T47D (cell line): ENCODE measurements around the gene EVPL.

Experiments used
- DNase-seq, 2 experiments: peaks; one replicate each; pipeline versions ENCODE4 v3.0.0 to v3.0.0-alpha.2; 2011 to 2012; ENCODE audit warnings: low read depth in 1 of 2, low spot score in 1 of 2
- JUND ChIP-seq: IDR thresholded peaks from 2 replicates; pipeline ENCODE4 v1.6.1; 2012; ENCODE audit warnings: low read depth
- in situ Hi-C: cut with HindIII; loops from 2 replicates; pipeline ENCODE4 v1.10.0; 2016; ENCODE audit warnings: low sequenced_read_pairs, low pct_unique_long_range_greater_than_20kb

EVPL gene

GRCh38 chr17:76038050-76038449, 10.9 kb upstream of the EVPL start:
- no peak for DNase-seq
- no peak for TF ChIP-seq JUND
- in situ Hi-C loops: no loop called here

GRCh38 chr17:76036497-76037261, 9.6 kb upstream of the EVPL start:
- in situ Hi-C loops: no loop called here
- no peak for DNase-seq
- no peak for TF ChIP-seq JUND

DNA sequence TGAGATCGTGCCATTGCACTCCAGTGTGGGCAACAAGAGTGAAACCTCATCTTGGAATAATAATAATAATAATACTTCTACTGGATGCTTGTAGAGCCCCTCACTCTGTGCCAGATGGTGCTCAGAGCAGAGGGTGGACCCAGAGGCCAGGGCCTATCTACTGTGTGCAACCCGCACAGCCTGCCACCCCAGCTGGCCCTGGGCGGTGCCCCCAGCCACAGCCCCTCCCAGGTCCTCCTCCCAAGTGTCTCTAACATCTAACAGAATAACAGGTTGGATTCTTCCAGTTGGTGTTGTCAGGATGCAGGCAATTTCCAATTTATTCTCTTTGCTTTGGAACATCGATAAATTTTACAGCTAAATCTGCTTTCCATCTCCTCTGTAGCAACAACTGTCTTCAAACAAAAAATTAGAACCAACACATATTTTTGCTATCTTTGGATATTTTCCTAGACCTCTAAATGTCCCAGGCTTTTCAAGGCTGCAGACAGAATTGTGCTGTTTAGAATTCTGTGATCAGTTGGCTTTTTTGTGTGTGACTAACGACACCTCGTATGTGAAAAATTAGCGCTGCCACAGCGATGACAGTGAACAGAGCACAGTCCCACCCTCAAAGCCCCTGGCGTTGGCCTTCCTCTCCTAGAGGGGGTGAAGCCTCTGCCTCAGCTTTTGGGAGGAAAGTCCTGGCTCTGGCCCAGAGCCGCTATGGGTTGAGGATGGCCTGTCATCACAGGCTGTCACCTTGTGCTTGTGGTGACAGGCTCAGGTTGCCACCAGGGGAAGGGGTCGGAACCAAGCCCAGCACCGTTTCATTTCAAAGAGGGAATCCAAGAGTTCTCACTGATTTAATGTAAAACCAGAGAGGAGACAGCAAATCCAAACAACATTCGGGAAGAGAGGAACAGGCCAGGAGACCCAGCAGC, 7.6 kb upstream of the EVPL start:
- TF ChIP-seq JUND: no peak
- in situ Hi-C loops: no loop called here
- DNase-seq: no peak

DNA sequence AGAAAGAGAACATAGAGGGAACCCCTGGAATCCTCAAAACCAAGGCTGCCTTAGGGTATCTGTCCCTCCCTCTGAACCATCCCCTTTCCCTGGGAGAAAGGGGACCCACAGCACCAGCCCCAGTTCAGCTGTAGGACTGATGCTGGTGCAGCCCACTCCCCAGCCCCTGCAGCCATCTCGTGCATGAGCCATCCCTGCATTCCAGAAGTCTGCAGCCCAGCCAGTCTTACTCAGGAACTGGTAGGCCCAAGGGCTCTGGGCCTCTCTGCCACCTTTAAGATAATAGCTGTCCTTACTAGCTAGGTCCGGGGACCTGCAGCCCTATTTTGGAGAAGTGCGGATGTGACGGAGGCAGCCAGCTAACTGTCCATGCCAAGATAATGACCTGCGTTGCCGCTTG, 6.0 kb upstream of the EVPL start:
- DNase-seq: no peak
- TF ChIP-seq JUND: no peak
- in situ Hi-C loops: no loop called here

DNA sequence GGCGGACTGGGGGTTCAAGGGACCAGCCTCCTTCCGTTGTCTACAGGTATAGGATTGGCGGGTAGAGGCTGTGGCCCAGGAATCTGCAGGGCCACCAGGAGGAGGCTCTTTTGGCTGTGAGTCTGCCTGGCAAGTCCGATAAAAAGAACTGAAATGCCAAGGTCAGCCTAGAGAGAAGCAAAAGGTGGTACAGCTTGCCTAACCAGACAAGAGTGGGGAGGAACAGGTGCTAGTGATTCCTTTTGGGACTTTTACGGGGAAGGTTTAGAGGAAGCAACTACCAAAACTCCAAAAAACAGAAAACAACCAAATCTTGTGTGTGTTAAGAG, 5.6 kb upstream of the EVPL start:
- DNase-seq: peak in 1 of 2 experiments; percentile 16
- in situ Hi-C loops: no loop called here
- no peak for TF ChIP-seq JUND

GRCh38 chr17:76032073-76032779, 5.1 kb upstream of the EVPL start:
- peak in 1 of 2 experiments; percentile 54 for DNase-seq
- TF ChIP-seq JUND: no peak
- in situ Hi-C loops: no loop called here

- TF ChIP-seq JUND: no peak
- in situ Hi-C loops: no loop called here
- peak in 1 of 2 experiments; percentile 76 for DNase-seq
Observed at GRCh38 chr17:76026714-76027158, 370 bp downstream of the EVPL start.

- in situ Hi-C loops: no loop called here
- no peak for TF ChIP-seq JUND
- DNase-seq: no peak
Observed at GRCh38 chr17:76025294-76025693, 1.8 kb downstream of the EVPL start.

DNA sequence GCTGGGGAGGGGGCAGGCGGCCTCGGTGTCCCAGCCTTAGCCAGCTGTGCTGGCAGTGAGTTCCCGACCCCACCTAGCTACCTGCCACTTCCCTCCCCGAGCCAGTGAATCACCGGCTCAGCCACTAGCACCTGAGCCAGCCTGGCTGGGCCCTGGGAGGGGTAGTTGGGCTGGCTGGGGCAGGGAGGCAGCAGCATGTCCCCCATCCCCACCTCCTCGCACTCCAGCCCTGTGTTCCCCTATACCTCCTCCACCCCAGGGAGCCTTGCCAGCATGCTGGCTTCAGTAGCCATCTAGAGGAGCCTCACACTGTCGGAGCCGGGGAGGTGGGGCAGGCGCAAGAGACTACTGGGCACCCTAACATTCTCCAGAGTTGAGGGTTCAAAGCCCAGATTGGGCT, 2.8 kb downstream of the EVPL start:
- in situ Hi-C loops: no loop called here
- no peak for DNase-seq
- TF ChIP-seq JUND: no peak

GRCh38 chr17:76023900-76024237, 3.2 kb downstream of the EVPL start:
- in situ Hi-C loops: no loop called here
- TF ChIP-seq JUND: no peak

DNA sequence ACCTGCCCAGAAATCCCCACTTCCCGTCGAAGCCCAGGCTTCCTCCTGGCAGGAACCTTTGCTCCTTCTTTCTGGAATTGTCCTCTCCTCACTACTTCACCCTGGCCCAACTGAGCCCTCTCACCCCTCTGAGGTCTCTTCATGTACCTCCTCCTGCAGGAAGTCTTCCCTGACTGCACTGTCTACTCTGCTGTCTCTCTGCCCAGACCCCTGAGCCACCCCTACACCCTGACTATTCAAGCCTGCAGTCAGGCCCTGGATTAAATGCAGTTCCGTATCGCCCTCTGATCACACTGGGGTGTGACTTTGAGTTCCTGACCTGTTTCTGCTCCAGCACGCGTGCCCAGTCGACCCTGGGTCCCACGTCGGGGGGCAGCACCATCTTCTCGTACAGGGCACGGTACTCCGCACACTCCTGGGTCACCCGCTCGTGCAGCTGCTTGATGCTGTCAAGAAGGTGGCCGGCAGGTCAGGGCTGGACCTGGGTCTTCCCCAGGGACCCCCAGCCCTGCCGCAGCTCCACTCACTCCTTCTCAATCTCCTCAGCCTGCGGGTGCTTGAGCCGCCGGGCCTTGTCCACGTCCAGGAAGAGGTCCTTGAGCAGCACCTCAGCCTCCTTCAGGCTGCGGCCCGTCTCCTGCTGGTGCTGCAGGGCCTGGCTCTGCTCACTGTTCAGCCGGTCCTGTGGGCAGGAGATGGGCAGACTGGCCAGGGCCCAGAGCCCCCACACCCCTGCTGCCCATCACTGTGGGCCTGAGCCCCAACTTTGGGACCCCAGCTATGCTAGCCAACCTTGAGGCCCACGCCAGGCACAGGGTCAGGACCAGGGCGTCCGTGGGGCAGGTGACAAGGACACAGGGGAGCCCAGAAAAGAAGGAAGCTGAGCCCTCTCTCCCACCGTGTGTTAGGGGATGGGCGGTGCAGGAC, 3.9 kb downstream of the EVPL start:
- TF ChIP-seq JUND: no peak
- DNase-seq: no peak
- in situ Hi-C loops: no loop called here

More at GRCh38 chr17:76023900-76024237, 3.2 kb downstream of the EVPL start:
- no peak for DNase-seq

GRCh38 chr17:76022285-76022684, 4.8 kb downstream of the EVPL start:
- no peak for DNase-seq
- TF ChIP-seq JUND: no peak
- in situ Hi-C loops: no loop called here
